Activated T-helper 1 cell treated with Interleukin-2 at 50 U/mL for 16 hours (primary cell): ENCODE measurements around the gene MALSU1.

ENCODE experiments used
- DNase-seq: peaks from one replicate; pipeline ENCODE4 v3.0.0-alpha.2; 2020; ENCODE audit warnings: low read depth

Gene MALSU1

GRCh38 chr7:23298885-23299769, at the start of gene MALSU1:
MALSU1 (plus strand) TSS chr7:23299339; CDS start chr7:23299353, 14 bp downstream.
- peak; percentile 92 for DNase-seq

DNA sequence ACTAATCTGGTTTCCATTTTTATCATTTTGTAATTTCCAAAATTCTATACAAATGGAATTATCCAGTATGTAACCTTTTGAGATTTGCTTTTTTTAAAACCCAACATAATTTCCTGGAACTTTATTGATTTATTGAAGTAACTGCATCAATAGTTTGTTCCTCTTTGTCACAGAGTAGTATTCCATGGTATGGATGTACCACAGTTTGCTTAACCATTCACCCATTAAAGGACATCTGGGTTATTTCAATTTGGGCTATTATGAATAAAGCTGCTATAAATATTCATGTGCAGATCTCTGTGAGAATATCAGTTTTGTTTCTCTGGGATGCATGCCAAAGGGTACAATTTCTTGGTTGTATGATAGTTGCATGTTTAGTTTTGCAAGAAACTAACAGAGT, 49.7 kb upstream of the MALSU1 start:
- DNase-seq, result no peak

GRCh38 chr7:23254051-23254681, 45.0 kb upstream of the MALSU1 start:
- DNase-seq, result no peak

GRCh38 chr7:23256731-23257130, 42.4 kb upstream of the MALSU1 start:
- DNase-seq, result no peak

DNA sequence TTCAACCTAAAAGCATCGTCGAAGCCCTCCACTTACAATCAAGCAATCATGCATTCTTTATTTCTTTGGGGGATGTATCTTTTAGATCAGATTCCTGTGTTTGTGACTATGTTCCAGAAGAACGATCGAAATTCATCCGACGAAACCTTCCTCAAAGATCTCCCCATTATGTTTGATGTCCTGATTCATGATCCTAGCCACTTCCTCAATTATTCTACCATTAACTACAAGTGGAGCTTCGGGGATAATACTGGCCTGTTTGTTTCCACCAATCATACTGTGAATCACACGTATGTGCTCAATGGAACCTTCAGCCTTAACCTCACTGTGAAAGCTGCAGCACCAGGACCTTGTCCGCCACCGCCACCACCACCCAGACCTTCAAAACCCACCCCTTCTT, 38.8 kb upstream of the MALSU1 start:
- DNase-seq, result no peak

DNA sequence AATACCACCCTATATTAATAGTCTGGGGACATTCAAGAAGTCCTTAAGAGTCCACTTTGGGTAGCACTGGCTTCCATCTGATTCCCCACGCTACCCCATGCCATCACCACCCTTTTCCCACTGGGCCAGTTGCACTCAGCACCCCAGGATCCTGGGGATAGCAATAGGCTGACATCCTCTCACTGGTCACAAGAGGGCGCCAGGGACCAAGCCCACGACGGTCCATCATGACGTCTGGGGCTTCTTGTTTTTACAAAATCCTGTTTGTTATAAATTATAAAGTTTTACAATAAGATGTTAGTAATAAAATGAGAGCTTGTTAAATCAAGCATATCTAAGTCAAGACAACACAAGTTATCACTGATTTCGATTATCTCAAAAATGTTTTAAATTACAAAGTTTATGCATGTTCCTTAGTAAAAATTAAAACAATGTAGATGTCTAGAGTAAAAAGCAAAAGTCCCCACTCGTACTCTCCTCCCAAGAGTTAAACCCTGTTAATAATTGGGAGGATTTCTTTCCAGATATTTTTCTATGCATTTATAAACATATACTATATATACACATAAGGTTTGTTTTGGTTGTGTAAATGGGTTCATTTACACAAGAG, 37.2 kb upstream of the MALSU1 start:
- peak; percentile 13 for DNase-seq

- no peak for DNase-seq
Observed at GRCh38 chr7:23264916-23265458, 34.2 kb upstream of the MALSU1 start.

DNA sequence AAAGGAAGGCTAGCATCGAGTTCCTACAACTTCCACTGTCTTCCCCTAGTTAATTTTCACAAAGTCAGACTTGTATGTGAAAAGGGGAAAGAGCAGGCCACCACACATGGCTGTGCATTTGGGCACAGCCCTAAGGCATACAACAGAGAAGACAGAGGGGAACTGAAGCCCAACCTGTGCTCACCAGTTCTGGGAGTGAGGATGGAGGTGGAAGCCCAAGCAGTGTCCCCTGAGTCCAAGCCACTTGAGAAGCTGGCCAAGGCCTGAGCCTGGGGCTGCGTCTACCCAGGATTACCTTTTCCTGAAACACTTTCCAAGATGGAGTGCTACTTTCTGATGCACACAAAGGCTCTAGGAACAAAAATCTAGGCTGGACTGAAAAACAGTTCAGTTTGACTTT, 32.2 kb upstream of the MALSU1 start:
- no peak for DNase-seq

DNA sequence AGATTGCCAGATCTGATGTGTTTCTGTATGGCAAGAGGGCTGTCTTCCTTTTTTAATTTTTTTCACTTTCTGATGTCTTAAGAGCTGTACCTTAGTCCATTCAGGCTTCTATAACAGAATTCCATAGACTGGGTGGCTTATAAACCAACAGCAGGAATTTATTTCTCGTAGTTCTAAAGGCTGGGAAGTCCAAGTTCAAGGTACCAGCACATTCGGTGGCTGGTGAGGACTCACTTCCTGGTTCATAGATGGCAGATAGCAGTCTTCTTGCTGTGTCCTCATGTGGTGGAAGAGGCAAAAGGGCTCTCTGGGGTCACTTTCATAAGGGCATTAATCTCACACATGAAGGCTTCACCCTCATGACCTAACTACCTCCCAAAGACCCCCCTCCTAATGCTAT, 31.8 kb upstream of the MALSU1 start:
- no peak for DNase-seq

DNA sequence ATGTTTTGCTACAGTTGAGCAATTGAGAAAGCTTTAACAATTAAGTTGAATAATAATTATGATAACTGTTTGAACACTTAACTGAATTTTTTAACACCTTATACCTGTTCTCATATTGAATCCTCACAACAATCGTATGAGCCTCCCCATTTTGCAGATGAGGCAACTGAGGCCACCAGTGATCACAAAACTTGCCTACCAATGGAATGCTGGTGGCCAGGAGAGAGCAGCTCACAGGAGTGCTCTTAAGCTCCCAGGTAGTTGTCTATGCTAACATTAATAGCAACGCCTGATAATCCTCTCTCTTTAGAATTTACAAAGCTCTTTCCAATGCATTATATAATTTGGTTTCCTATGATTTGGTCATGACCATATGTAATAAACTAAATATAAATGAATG, 31.0 kb upstream of the MALSU1 start:
- DNase-seq, result no peak

DNA sequence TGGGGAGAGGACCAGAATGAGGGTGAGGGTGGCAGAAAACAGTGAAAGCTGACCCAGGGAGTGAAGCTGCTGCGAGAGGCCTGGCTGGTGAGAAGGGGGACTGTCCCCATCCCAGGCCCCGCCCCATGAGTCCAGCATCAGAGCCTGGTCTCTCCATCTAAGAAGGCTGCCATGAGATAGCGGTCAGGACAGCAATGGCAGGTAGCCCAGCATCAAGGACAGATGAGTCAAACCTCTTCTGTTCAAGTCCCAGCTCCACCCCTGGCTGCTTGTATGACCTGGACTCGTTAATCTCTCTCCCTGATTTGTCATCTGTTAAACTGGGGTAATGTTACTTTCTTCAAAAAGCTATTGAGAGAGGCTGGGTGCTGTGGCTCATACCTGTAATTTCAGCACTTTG, 30.4 kb upstream of the MALSU1 start:
- no peak for DNase-seq

- DNase-seq, result no peak
Observed at GRCh38 chr7:23272275-23272674, 26.9 kb upstream of the MALSU1 start.

DNA sequence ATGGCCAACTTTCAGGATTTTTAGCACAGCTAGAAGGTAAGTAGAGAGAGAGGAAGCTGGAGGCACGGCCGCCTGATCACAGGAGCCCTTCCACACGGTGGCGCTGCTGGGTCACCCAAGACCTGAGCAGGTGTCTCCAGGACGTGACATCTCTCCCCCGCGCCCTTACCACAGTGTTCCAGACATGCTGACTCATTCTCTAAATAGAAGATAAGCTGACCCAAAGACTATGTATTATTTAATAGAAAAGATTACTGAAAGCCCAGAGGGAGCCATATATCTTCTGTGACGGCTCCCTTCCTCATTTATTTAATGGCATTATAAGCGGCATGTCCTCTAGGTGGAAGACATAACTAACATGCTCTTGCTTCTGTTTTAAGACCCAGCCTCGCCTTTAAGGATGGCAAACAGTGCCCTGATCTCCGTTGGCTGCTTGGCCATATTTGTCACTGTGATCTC, 26.0 kb upstream of the MALSU1 start:
- peak; percentile 75 for DNase-seq

GRCh38 chr7:23275912-23276311, 23.2 kb upstream of the MALSU1 start:
- DNase-seq, result no peak

- DNase-seq, result no peak
Observed at GRCh38 chr7:23276376-23276775, 22.8 kb upstream of the MALSU1 start.

DNA sequence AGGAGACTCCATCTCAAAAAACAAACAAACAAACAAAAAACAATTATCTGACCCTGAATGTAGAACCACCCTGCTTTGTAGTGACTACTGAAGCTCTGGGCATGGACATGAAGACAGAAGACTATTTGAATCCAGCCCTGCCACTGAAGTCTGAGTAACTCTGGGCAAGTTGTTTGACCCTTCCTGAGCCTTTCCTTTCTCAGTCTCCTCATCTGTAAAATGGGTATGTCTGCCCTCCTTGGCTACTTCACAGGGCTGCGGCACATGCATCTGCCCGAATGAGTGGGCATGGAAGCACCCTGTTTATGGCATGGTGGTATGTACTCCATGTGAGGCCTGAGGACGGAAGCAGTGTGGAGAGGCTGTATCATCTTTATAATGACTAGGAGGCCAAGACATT, 22.2 kb upstream of the MALSU1 start:
- DNase-seq, result no peak

GRCh38 chr7:23277359-23277989, 21.7 kb upstream of the MALSU1 start:
- DNase-seq, result no peak

GRCh38 chr7:23279819-23280525, 19.2 kb upstream of the MALSU1 start:
- DNase-seq, result no peak

DNA sequence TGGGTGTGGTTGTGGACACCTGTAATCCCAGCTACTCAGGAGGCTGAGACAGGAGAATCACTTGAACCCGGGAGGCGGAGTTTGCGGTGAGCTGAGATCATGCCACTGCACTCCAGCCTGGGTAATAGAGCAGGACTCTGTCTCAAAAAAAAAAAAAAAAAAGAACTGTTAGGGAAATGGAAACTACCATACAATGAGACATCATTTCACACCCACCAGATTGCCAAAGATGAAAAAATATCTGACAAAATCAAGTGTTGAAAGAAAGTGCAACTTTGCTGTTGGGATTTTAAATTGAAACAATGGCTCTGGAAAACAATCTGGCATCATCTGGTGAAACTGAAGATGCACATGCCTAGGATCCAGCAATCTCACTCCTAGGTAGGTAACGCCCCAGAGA, 16.1 kb upstream of the MALSU1 start:
- DNase-seq, result no peak

DNA sequence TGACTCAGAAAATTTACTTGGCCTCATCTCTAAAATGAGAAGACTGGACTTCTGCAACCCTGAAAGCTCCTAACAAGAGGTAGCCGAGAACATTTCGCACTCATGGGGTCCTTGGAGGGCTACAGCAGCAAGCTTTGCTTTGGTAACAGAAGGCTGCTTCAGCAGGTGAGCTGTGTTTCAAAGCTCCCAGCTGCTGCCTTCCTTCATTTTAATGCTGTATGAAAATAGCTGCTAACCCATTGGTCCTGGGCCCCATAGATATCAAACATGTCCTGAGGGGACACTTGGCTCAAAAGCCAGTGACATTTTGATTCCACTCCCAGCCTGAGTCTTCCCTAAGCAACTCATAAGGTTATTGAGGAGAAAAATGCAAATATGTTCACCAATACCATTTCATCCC, 14.3 kb upstream of the MALSU1 start:
- no peak for DNase-seq
